IPS-15b (cell line): ENCODE data around the gene ZPR1.
"Not testable (repeated sequence)": the region's sequence is repeated elsewhere in the genome, so short reads cannot be mapped to it uniquely, and the experiment has no call there.

Source experiments
- H3K27me3 ChIP-seq: one replicate; pipeline ENCODE4 v1.6.1; 2013; ENCODE audit warnings: low read length; ENCODE audit not compliant: control insufficient read depth, insufficient read depth
- H3K36me3 ChIP-seq: one replicate; pipeline ENCODE4 v1.6.1; 2013; ENCODE audit warnings: low read length; ENCODE audit not compliant: control insufficient read depth, insufficient read depth
- H3K4me1 ChIP-seq: one replicate; pipeline ENCODE4 v1.6.1; 2013; ENCODE audit warnings: mild to moderate bottlenecking, low read length; ENCODE audit not compliant: control insufficient read depth, insufficient read depth
- H3K4me3 ChIP-seq: one replicate; pipeline ENCODE4 v1.5.1; 2013; ENCODE audit warnings: low read depth, low read length
- H3K9ac ChIP-seq: one replicate; pipeline ENCODE4 v1.6.1; 2013; ENCODE audit warnings: low read depth, mild to moderate bottlenecking, low read length
- H3K9me3 ChIP-seq: one replicate; pipeline ENCODE4 v1.6.1; 2013; ENCODE audit warnings: mild to moderate bottlenecking, low read length; ENCODE audit not compliant: control insufficient read depth, insufficient read depth

ZPR1 gene

DNA sequence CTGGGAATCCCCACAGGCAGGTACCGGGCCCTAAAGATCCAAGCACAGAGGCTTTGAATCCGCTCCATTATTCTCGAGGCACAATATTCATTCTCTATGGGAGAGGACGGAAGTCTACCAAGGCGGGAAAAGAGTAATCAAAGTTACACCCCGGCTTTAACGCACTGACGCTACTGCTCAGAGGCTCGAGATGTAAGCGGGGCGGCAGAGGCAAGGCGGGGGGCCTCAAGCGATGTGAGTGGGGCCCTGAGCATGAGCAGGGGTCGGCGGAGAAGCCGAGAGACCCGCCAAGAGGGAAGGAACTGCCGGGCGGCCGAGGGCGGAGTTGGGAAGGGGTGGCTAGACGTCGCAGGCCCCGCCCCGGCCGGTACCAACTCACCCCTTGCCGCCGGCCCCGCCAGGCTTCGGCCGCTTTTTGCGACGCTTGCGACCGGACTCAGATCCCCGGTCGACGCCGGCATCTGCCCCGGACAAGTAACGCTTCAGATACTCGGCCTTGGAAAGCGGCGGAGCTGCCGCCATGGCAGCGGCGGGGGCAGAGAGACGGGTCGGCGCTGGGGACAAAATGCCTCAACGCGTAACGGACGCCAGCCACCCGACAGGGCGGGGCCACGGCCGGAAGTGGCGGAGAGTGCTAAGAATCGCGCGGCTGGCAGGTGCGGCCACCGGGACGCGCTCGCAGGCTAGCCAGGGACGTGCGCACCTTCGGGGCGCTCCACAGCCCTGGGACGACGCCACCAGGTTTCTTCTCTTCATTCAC, 15.2 kb downstream of the ZPR1 start, which contains the start of gene BUD13:
Gene BUD13, minus strand, starts transcription at position 545 of the 760 bp plus-strand sequence. Its CDS starts 23 bp downstream, at position 522.
- Histone ChIP-seq H3K4me3 (peak within 1 kb of the TSS; percentile 77), H3K4me1 (peaks cover 8% of the 10 kb centered on the region), H3K9me3 (no peaks in the 10 kb centered on the region), H3K27me3 (no peaks in the 10 kb centered on the region), H3K36me3 (peaks cover 5% of the 10 kb centered on the region), H3K9ac (peak within 1 kb of the TSS; percentile 71)

DNA sequence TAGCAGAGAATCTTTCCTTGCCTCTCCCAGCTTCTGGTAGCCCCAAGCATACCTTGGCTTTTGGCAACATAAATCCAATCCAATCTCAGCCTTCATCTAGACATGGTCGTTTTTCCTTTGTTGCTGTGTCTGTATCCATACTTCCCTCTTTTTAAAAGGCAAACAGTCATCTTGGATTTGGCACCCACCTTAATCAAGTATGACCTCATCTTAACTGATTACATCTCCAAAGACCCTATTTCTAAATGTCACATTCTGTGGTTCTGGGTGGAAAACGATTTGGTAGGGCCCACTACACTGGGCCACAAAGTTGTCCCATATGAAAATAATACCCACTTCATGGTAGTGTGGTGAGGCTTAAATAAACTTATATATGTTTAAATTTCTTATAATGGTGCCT, 15.9 kb downstream of the ZPR1 start:
- Histone ChIP-seq H3K9ac (peak overlapping the region; percentile 71), H3K4me3 (peak overlapping the region; percentile 77), H3K4me1 (peaks cover 8% of the 10 kb centered on the region), H3K36me3 (peaks cover 5% of the 10 kb centered on the region), H3K9me3 (no peaks in the 10 kb centered on the region), H3K27me3 (no peaks in the 10 kb centered on the region)

DNA sequence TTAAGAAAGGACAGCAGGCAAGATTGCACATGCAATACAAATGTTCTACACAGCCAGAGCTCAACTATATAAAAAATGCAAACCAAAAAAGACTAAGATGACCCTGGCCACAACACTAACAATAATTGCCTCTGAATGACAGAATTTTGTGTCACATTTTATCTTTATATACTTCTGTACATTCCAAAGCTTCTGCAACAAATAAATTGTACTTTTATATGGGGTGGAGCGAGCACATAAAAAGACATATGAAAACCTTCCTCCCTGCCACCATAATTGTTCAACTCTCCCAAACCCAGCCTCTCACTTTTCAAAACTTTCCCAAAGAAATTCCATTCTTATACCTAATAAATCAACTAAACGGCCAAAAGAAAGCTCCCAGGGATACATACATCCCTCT, 25.7 kb downstream of the ZPR1 start:
- Histone ChIP-seq H3K4me1 (no peaks in the 10 kb centered on the region), H3K27me3 (no peaks in the 10 kb centered on the region), H3K9ac (no peak overlapping the region), H3K36me3 (peaks cover 16% of the 10 kb centered on the region), H3K9me3 (no peaks in the 10 kb centered on the region), H3K4me3 (no peak overlapping the region)

DNA sequence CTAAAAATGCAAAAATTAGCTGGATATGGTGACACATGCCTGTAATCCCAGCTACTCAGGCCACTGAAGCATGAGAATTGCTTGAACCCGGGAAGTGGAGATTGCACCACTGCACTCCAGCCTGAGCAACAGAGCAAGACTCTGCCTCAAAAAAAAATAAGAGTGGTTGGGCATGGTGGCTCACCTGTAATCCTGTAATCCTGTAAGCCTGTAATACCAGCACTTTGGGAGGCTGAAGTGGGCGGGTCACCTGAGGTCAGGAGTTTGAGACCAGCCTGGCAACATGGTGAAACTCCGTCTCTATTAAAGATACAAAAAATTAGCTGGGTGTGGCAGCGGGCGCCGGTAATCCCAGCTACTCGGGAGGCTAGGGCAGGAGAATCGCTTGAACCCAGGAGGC, 31.8 kb downstream of the ZPR1 start:
- H3K4me1 ChIP-seq, H3K9me3 ChIP-seq, H3K9ac ChIP-seq, H3K4me3 ChIP-seq, H3K27me3 ChIP-seq: not testable (repeated sequence)
- H3K36me3 ChIP-seq = peaks cover 17% of the 10 kb centered on the region

DNA sequence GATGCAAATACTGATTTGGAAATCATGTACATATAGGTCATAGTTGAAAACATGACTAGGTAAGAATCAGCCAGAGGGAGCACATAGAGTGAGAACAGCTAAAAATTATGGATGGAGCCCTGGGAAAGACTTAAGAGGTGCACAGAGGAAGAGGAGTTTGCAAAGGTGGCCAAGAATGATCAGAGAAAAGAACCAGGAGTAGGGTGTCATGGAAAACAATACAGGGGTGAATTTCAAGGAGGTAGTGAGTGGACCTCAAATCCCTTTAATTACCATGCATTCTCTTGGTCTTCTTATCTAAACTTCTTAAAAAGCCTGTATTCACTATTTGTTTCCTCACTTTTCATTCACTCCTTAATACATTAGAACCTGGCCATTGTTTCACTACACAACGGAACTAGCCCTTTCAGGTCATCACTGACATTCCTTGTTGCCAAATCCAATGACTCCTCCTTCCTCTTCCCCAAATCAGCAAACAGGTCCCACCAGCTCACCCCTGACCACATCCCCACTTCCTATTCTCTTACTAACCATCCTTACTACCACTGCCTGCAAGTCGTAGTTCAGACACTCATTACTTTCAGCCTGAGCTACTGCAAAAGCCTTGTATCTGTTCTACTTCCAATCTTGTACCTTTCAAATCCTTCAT, 37.6 kb downstream of the ZPR1 start:
- H3K9me3 ChIP-seq = no peaks in the 10 kb centered on the region
- H3K4me3 ChIP-seq = no peak overlapping the region
- peaks cover 9% of the 10 kb centered on the region for H3K36me3 ChIP-seq
- H3K27me3 ChIP-seq = no peaks in the 10 kb centered on the region
- H3K9ac ChIP-seq = no peak overlapping the region
- no peaks in the 10 kb centered on the region for H3K4me1 ChIP-seq

DNA sequence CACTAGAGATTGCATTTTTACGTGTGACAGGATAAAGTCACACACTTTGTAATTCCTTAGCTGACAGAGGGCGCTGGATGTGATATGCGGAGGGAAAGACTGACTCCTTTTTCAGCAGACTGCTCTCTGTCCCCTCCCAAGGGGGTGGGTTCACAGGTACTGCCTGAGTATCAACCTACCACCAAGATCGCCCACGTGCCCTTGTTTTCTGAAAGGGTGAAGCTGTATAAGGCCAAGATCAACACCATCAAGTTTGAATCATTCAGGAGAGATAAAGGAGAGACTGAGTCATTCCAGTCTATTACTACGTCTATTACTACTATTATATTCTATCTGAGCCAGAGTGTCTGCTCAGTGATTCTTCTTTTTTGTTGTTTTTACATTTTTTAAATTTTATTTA, 45.7 kb downstream of the ZPR1 start:
- no peak overlapping the region for H3K9ac ChIP-seq
- H3K9me3 ChIP-seq = no peaks in the 10 kb centered on the region
- no peaks in the 10 kb centered on the region for H3K36me3 ChIP-seq
- no peak overlapping the region for H3K4me3 ChIP-seq
- H3K4me1 ChIP-seq = peaks cover 2% of the 10 kb centered on the region
- no peaks in the 10 kb centered on the region for H3K27me3 ChIP-seq

DNA sequence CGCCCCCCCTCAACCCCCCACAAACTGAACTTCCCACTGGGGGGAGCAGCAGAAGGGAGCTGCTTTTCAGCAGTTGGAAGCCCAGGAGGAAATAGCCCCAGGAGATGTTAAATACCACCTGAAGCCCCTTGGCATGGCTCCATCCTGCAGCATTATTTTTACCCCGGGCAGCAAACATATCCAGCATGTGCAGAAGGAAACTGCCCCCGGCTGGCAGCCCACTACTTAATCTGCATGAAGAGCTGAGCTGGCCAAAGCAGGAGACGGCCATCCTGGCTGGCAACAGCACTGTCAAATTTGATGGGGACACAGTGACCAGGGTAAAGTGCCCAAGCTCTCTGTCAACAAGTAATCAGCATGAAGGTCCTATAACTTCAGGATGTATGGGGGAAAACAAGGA, 47.1 kb downstream of the ZPR1 start:
- H3K9ac ChIP-seq = no peak overlapping the region
- no peaks in the 10 kb centered on the region for H3K36me3 ChIP-seq
- no peak overlapping the region for H3K4me3 ChIP-seq
- H3K9me3 ChIP-seq = no peaks in the 10 kb centered on the region
- no peaks in the 10 kb centered on the region for H3K27me3 ChIP-seq
- peaks cover 2% of the 10 kb centered on the region for H3K4me1 ChIP-seq

DNA sequence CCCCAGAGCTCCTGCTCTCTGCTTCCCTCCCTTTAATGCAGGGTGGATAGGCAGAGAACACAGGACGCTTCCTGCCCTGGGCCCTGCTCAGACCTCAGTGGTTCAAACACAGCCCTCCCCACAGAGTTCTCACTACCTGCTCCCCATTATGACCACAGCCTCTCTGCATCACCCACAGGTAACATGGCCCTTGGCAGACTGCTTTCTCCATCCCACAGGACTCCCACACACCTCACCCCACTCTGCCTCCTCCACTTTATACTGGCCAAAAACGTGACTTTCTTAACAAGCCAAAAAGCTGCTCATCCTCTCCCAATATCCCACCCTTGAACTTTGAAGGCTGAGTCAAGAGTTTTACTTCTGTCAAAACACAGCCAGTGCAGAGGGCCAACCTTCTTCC, 48.8 kb downstream of the ZPR1 start:
- Histone ChIP-seq H3K27me3 (no peaks in the 10 kb centered on the region), H3K4me3 (no peak overlapping the region), H3K9ac (no peak overlapping the region), H3K36me3 (no peaks in the 10 kb centered on the region), H3K9me3 (no peaks in the 10 kb centered on the region), H3K4me1 (peaks cover 2% of the 10 kb centered on the region)

DNA sequence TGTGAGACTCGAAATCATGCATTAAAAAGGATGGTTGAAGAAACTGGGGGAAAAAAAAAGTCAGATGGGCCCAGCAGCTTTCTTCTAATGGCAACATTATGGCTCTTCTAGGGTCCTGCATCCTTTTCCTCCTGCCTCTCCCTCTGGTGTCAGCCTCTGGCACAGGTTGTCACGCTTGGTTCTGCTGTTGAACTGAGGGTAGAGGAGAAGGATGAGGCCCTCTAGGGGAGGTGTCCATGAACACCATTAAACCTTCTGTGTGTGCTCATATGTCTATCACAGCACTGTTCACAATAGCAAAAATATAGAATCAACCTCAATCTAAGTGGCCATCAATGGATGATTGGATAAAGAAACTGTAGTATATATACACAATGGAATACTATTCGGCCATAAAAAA, 51.1 kb downstream of the ZPR1 start:
- Histone ChIP-seq H3K36me3 (no peaks in the 10 kb centered on the region), H3K4me1 (peaks cover 4% of the 10 kb centered on the region), H3K4me3 (no peak overlapping the region), H3K9ac (no peak overlapping the region), H3K27me3 (no peaks in the 10 kb centered on the region), H3K9me3 (no peaks in the 10 kb centered on the region)

DNA sequence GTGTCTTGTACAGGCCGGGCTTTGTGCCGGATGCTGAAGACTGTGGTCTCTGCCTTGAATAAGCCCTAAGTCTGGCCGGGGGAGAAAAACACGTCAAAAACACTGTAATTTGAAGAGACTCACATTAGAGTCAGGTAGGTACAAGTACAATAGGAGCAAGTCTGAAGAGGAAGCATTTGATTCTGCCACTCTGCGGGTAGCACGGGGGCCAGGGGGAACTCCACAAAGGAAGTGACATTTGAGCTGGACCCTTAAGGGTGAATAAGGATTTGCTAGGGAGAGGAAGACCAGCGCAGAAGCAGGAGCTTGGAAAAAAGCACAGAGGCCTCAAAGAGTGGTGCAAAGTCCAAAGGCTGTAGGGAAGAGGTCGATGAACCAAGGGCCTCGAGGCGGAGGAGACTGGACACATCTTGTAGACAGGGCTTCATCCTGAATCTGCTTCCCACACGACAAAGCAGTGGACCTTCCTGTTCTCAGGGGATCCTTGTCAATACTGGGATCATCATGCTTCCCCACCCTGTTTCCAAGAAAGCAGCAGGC, 53.8 kb downstream of the ZPR1 start:
- H3K27me3 ChIP-seq = no peaks in the 10 kb centered on the region

DNA sequence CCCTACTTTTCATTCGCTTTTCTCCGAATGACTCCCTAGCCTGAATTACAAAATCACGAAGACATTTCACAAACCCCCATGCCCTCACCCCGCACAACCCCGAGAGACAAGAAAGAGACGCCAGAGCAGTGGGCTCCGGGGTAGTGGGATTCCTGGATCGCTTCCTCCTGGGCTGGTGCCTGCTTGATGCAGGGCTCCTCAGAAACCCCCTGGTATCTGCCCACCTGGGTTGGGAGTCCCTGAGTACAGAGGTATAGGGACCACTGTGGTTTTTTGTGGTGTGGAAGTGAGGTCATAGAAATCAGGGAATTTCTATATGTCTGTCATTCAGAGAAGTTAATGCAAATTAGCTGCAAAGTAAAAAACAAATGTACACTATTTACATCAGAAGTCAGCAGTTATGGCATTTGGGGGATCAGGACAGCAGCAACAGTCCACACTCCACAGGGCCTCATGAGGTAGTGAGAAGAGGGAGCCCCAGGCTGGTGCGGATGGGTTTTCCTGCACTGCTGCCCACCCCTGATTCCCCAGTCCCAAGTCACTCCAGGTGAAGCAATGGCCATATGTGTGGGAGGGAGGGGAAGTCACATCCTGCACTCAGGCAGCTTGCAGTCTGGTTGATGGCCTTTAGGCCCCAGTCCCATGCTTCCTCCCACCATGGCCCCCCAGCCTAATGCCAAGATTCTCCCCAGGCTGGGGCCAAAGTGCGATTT, 54.6 kb downstream of the ZPR1 start:
- Histone ChIP-seq H3K36me3 (no peaks in the 10 kb centered on the region), H3K9me3 (no peaks in the 10 kb centered on the region), H3K27me3 (no peaks in the 10 kb centered on the region), H3K4me1 (peaks cover 12% of the 10 kb centered on the region), H3K9ac (no peak overlapping the region), H3K4me3 (no peak overlapping the region)

More for the DNA sequence above, 53.8 kb downstream of the ZPR1 start:
- Histone ChIP-seq H3K4me3 (no peak overlapping the region), H3K9ac (no peak overlapping the region), H3K9me3 (no peaks in the 10 kb centered on the region), H3K4me1 (peaks cover 12% of the 10 kb centered on the region), H3K36me3 (no peaks in the 10 kb centered on the region)
